HG03280 (cell line): Measurements from ENCODE around the gene SARM1.
"Not testable (repeated sequence)": the region's sequence is repeated elsewhere in the genome, so short reads cannot be mapped to it uniquely, and the experiment has no call there.

ENCODE experiments used
- ATAC-seq: cut with Tn5 transposase; IDR thresholded peaks from one replicate; pipeline ENCODE4 v1.9.1; 2021; ENCODE audit warnings: mild to moderate bottlenecking, moderate library complexity; ENCODE audit not compliant: unreplicated experiment

The SARM1 gene

GRCh38 chr17:28371245-28372202, at the start of gene SARM1:
Gene SARM1, plus strand, starts transcription at chr17:28371694. Its CDS starts 339 bp downstream, at chr17:28372033.
- ATAC-seq, result peak; percentile 83

GRCh38 chr17:28324267-28324745, 47.2 kb upstream of the SARM1 start:
- no peak for ATAC-seq

GRCh38 chr17:28324781-28325180, 46.7 kb upstream of the SARM1 start:
- ATAC-seq, result no peak

- no peak for ATAC-seq
Measured at GRCh38 chr17:28325211-28325610, 46.3 kb upstream of the SARM1 start.

GRCh38 chr17:28326114-28326513, 45.4 kb upstream of the SARM1 start:
- ATAC-seq, result no peak

GRCh38 chr17:28327031-28327607, 44.4 kb upstream of the SARM1 start:
- ATAC-seq, result peak; percentile 71

- ATAC-seq, result no peak
Measured at GRCh38 chr17:28327709-28328108, 43.8 kb upstream of the SARM1 start.

- no peak for ATAC-seq
Measured at GRCh38 chr17:28328325-28328724, 43.2 kb upstream of the SARM1 start.

- ATAC-seq, result no peak
Measured at GRCh38 chr17:28330671-28331070, 40.8 kb upstream of the SARM1 start.

GRCh38 chr17:28331891-28332420, 39.5 kb upstream of the SARM1 start:
- no peak for ATAC-seq

- ATAC-seq, result no peak
Measured at GRCh38 chr17:28333083-28333746, 38.3 kb upstream of the SARM1 start.

GRCh38 chr17:28334171-28334570, 37.3 kb upstream of the SARM1 start:
- ATAC-seq, result no peak

- ATAC-seq, result no peak
Measured at GRCh38 chr17:28334666-28335200, 36.8 kb upstream of the SARM1 start.

GRCh38 chr17:28335201-28335958, 36.1 kb upstream of the SARM1 start, which contains the start of the genes IFT20 and TNFAIP1:
Gene IFT20, minus strand, starts transcription at chr17:28335472. Its CDS starts 3,487 bp downstream, at chr17:28331985.
Gene TNFAIP1, plus strand, starts transcription at chr17:28335761. Its CDS starts 3,761 bp downstream, at chr17:28339522.
- ATAC-seq, result peak; percentile 97

- ATAC-seq, result no peak
Measured at GRCh38 chr17:28335959-28336871, 35.3 kb upstream of the SARM1 start.

- ATAC-seq, result no peak
Measured at GRCh38 chr17:28338056-28338768, 33.3 kb upstream of the SARM1 start.

- not testable (repeated sequence) for ATAC-seq
Measured at GRCh38 chr17:28338769-28339212, 32.7 kb upstream of the SARM1 start.

- no peak for ATAC-seq
Measured at GRCh38 chr17:28339431-28339830, 32.1 kb upstream of the SARM1 start.
